Measurements from ENCODE around the gene MMAB.

Gene MMAB

DNA sequence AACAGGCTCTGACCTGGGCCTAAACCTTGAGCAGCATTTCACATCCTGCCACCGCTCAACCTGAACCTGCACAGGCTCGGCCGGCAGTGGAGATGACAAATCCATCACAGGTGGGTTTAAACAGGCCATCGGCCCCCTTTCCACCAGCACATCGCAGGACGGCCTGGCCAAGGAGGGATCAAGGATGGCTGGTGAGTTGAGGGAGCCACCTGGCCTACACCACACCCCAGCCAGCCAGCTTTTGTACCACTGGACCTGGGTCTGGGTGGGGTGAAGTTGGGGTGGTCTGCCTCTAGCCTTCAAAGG lies 14.2 kb downstream of the MMAB start:
- no peak for DNase-seq (ENCODE audit: low spot score)

DNA sequence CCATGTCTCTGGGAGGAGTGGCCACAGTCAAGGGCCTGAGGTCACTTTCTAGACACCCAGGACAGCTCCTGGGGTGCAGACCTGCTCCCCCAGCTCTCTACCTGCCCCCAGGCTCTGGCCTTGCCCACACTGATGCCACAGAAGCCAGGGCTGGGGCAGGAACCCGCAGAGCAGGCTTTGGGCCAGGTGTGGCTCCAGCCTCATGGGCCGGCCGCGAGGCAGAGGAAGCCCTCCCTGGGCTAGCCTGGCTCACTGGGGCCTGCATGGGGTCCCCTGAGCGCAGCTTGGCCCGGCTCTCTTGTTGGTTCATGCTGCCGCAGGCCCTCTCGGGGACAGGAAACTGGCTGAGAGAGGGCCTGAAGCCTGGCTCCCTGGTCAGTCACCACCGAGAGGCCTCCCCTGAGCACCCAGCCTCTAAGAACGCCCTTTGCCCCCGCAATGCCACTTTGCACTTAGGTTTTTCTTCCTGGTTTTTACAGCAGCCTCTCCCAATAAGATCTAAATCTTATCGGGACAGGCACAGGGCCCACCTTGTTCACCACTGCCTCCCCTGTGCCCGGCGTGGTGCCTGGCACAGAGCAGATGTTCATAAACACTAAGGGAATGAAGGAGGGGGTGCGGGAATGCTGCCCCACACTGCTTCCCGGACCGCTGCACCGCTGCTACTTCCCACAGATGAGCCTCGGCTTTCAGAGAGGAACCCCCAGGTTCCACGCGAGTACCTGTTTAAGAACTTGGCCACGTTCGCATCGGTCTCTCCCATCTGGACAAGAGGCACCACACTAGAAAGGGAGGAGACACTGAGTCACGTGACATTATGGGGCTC lies 14.7 kb downstream of the MMAB start:
- DNase-seq (ENCODE audit: low spot score): no peak

GRCh38 chr12:109557805-109558204 lies 15.5 kb downstream of the MMAB start:
- no peak for DNase-seq (ENCODE audit: low spot score)

- no peak for DNase-seq (ENCODE audit: low spot score)
Observed at GRCh38 chr12:109557200-109557599, 16.1 kb downstream of the MMAB start.

- peak; percentile 26 for DNase-seq (ENCODE audit: low spot score)
Observed at GRCh38 chr12:109555431-109556315, 17.6 kb downstream of the MMAB start.

GRCh38 chr12:109554761-109555160 lies 18.5 kb downstream of the MMAB start:
- DNase-seq (ENCODE audit: low spot score): no peak

DNA sequence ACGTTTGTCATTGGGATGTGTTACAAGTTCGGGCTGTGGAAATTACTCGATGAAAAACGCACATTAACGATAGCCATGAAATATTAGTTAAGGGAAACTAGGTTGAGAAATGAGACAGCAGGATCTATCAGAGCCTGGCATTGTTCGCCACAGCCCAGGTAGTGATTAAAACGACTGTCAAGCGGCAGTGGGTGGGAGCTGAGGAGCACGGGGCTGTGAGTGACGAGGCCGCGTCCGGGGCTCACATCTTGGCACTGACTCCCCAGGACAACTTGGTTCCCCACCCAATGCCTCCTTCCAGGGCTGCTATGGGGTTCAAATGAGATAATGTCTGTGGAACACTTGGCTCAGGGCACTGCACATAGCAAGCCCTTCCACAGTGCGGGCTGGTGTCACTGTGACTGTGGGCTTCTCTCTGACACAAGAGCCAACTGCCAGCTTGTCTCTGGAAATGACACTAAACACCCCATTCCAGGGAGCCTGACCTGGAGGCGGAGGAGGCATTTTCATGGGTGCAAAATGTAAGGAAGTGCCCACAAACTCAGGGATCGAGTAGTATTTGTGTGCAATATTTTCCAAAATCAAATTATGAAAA lies 19.3 kb downstream of the MMAB start:
- no peak for DNase-seq (ENCODE audit: low spot score)

GRCh38 chr12:109553483-109553882 lies 19.8 kb downstream of the MMAB start:
- DNase-seq (ENCODE audit: low spot score): no peak

- no peak for DNase-seq (ENCODE audit: low spot score)
Observed at GRCh38 chr12:109552971-109553370, 20.3 kb downstream of the MMAB start.

DNA sequence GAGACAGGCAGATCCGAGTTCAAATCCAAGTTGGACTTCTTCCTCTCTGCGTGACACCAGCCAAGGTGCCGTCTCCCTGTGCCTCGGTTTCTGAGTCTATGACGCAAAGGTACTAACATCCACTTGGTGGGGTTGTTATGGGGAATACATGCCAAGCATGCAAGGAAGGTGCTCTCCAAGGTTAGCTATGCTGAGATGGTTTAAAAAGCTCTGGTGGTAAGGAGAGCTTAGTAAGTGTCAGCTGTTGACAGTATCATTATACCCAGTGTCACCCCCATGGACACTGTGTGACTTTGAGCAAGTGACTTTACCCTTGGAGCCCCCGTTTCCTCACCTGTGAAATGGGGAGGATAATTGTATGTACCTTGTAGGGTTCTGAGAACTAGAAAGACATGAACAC lies 22.2 kb downstream of the MMAB start:
- no peak for DNase-seq (ENCODE audit: low spot score)

- no peak for DNase-seq (ENCODE audit: low spot score)
Observed at GRCh38 chr12:109550281-109550680, 23.0 kb downstream of the MMAB start.

GRCh38 chr12:109549613-109550270 lies 23.6 kb downstream of the MMAB start:
- peak; percentile 20 for DNase-seq (ENCODE audit: low spot score)

DNA sequence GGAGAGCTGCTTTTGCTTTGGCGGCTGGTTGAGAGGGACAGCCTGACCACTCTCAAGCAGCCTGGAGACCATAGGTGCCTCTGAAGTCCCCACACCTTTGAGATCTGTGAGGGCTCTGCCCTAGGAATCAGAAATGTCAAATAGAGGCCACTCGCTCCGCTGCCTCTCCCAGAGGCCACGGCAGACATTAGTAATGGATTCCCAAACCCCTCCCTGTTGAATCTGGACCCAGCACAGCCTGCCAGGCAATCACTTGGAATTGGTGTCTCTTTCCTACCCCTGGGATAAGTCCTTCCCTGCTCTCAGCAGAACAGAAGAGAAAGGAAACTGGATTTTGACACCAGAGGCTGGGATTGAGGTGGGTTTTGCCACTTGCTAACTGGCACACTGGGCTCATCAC lies 25.0 kb downstream of the MMAB start:
- no peak for DNase-seq (ENCODE audit: low spot score)

GRCh38 chr12:109547286-109547685 lies 26.0 kb downstream of the MMAB start:
- DNase-seq (ENCODE audit: low spot score): no peak

DNA sequence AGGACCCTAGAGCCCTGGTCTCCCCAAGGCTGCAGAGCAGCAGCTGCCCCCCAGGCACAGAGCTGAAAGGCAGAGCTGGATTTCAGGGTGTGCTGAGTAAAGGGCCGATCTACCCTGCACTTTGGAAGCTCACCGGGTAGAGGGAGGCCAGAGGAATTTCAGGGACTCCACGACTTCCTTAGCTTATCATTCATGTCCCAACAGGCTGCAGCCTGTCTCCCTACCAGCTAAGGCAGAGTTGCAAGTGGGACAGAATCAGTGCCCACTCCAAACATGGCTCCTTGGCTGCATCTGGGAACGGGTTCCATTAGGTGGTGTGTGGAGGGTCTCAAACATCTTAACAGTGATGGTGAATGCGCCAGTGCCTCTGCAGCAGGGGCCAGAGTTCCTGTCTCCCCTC lies 27.5 kb downstream of the MMAB start:
- no peak for DNase-seq (ENCODE audit: low spot score)

GRCh38 chr12:109544955-109545531 lies 28.3 kb downstream of the MMAB start:
- no peak for DNase-seq (ENCODE audit: low spot score)

DNA sequence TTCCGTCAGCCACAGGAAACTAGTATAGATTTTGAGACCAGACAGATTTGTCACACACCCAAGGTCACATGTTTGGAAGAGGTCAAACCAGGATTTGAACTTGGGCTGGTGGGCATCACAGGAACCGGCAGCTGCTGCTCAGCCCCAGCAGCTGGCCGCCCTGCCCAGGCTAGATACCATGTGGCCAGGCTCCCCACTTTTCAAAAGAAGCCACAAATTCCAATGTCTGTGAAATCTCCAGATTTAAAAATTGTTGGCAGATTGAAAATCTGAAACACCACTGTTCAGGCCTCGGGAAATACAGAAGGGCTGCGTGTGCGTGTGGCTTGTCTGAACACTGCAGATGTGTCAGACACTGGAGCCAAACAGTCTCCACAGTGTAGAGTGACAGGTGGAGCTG lies 30.4 kb downstream of the MMAB start:
- DNase-seq (ENCODE audit: low spot score): no peak

DNA sequence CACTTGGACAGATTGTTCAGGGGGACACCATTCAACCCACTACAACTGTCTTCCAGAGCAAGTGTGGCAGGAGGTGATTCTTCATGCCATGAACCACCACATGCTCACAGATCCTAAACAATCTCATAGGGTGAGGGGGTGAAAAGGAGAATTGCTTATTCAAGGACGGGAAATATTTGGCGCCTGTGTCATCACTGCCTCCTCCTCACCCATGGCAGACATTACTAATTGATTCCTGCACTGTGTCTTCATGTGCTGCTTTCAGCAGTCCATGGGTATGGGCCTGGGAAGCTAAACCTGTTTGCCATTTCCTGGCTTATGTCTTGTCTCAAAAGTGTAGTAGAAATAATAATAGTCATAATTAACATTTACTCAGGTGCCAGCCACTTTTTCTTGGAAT lies 31.3 kb downstream of the MMAB start:
- DNase-seq (ENCODE audit: low spot score): no peak

DNA sequence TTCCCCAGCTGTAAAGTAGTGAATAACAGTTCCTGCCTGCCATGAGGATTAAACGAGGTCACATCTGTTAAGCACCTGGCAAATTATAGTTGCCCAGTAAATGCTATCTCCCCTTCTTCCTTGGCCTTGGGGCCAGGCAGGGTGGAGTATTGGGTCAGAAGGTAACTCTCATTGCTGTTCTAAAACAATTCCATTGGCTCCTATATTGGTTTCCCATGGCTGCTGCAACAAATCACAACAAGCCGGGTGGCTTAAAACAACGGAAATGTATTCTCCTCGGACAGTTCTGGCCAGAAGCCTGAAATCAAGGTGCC lies 31.9 kb downstream of the MMAB start:
- DNase-seq (ENCODE audit: low spot score): no peak

- DNase-seq (ENCODE audit: low spot score): no peak
Observed at GRCh38 chr12:109540526-109541412, 32.5 kb downstream of the MMAB start.

- no peak for DNase-seq (ENCODE audit: low spot score)
Observed at GRCh38 chr12:109539508-109539907, 33.8 kb downstream of the MMAB start.

Measured in cerebellar cortex (tissue), 1 donor.